ENCODE measurements around the gene SLC24A4. TPM values are rescaled to one million over a fixed set of nuclear protein-coding genes. Genes with fewer than 3 reads are reported as not detected.

Gene SLC24A4
- polyA plus RNA-seq, 3 donors, result 0.19 to 0.59 (median 0.30) TPM

DNA sequence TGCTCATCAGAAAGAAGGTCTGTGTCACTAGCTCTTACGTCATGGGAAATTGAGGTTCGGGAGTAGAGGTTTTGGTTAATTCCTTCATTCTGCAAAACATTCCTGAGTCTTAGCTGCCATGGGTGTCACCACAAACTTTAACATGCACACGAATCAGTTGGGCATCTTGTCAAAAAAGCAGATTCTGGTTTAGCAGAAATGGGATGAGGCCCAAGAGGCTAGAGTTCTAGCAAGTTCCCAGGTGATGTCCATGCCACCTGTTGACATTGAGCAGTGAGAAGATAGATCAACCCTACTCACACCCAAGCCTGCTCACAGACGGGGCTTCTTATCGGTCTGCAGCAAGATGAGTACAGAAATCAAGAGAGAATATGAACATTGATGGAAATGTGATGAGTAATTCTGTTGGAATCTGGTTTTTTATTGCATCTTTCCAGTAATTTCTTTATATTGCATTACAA, 179.0 kb downstream of the SLC24A4 start:
- DNase-seq (ENCODE audit: extremely low read depth in 1 of 11, low read depth in 9 of 11, low spot score in 4 of 11), result no peak

DNA sequence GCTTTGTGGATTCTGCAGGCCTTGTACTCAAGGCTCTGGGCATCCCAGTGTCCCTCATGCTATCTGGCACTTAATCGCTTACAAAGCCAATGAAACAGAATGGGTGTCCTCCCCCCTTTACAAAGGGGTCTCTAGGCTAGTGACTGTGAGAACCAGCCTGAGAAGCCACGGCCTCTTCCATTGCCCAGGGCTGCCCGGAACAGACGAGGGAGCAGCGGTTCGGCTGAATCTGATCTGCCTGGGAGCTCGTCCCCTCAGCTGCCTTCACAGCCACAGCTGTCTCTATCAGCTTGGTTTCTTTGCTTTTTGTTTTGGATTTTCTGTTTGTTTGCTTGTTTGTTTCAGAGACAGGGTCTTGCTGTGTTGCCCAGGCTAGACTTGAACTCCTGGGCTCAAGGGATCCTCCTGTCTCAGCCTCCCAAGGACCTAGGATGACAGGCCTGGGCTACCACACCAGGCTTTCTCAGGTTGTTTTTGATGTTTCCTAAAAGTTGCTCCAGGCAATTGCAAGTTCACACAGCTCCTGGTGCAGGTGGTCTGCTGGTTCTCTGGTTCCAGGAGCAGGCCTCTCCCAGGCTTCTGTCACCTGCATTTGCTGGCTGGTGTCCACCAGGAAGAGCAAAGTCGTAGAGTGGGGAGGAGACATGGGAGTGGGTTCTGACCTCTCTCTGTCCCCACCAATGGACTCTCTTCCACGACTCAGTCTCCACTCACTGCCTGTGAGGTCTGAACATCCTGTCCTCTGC, 179.7 kb downstream of the SLC24A4 start:
- no peak for DNase-seq (ENCODE audit: extremely low read depth in 1 of 11, low read depth in 9 of 11, low spot score in 4 of 11)

DNA sequence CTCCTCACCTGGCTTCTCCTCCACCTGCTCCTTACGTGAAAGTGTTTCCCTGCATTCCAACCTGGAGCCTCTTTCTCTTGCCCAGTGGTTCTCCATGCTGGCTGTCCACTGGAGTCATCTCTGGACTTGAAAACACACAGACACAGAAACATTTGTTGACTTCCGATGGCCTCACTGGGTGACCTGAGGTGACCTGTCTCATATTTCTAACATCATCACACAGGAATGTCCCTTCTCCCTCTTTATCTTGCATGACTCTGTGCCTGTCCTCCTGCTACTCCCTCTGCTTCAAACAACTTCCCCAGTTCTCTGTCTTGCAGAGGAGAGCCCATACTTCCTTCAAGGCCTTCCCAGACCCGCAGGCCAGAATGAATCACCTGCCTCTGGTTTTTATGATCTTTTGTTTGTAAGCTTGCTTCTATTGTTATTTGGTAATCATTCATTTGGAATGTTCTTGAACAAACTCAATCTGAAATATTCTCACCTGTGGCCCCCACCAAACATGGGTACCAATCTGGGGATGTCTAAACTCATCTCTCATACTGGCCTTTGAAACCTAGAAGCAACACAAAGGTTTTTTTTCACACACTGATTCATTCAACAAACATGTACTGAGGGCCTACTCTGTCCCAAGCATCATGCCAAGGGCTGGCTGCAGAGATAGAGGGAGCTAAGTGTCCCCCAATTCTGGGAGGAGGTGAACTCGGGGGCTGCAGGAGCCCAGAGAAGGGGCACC, 181.0 kb downstream of the SLC24A4 start:
- no peak for DNase-seq (ENCODE audit: extremely low read depth in 1 of 11, low read depth in 9 of 11, low spot score in 4 of 11)

DNA sequence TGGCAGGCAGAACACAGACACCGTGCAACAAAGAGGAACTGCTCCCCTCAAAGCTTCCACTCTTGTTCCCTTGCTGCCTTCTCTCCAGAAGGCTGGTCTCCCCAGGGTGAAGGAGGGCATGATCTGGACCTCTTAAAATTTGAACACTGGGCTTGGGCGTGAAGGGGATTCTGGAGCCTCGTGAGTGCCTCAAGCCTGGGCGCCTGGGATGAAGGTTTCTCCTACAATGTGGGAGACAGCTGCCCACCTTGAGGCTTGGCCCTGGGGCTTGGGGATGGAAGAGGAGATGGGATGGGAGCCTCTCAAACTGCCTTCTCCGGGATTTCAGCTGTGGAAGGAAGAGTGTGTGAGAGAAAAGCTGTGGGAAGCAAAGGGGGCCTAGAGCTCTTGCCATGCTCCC, 182.9 kb downstream of the SLC24A4 start:
- DNase-seq (ENCODE audit: extremely low read depth in 1 of 11, low read depth in 9 of 11, low spot score in 4 of 11), result no peak

DNA sequence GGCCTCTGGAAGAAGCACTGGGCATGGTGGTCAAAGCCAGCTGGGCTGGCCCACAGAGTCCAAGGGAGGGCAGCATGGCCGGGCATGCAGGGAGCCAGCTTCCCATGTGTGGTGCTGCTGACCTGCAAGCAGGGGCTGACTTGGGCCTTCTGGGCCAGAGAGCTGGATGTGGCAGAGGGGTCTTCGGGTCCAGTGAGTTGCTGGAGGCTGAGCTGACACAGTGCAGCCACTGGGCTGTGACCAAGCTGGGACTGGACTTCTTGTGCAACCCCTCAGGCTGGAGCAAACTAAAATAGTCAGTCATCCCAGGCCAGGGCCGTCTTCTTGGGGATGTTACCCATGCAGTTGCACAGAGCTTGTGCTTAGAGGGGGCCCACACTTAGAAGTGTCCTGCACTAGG, 183.3 kb downstream of the SLC24A4 start:
- DNase-seq (ENCODE audit: extremely low read depth in 1 of 11, low read depth in 9 of 11, low spot score in 4 of 11), result no peak

DNA sequence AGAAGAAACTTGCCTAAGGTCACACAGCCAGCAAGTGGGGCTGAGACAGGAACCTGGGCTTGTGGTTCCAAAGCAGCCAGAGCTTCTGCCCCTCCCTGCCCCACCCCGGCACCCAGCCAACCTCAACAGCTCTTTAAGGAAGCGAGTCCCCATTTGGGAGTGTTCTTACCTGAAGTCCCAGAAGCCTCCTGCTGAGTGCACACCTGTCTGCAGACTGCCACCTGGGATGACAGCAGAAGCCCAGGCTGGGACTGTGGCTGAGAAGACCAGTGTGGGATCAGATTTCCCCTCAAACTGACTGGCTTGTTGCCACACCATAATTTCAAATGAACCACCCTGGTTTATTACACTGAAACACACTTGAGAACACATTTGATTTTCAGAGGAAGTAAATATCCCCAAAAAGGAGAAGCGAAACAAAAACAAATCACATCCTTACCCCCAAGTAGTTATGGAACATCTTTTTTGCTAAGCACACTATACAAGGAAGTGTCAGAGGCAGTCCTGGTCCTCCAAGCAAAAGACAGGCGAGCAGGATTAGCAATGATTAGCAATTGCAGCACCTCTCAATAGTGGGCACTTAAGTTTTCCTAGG, 184.3 kb downstream of the SLC24A4 start:
- DNase-seq (ENCODE audit: extremely low read depth in 1 of 11, low read depth in 9 of 11, low spot score in 4 of 11), result no peak

DNA sequence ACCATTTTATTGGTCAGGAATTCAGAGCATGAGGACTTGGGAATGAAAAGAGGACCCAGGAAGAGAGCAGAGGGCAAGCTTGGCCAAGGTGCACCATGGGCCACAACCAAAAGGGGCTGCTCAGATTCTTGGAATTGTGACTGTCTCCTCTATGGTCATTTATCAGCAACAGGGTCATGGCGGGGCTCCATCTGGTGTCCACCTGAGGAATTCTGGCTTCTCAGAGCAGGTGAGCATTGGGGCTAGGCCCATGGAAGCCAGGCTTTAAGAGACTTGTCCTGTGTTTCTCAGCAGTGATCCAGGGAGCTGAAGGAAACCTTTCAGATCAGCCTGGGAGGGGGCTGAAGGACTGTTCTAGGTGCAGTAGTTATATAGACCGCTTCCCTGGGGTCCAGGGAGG, 188.0 kb downstream of the SLC24A4 start:
- no peak for DNase-seq (ENCODE audit: extremely low read depth in 1 of 11, low read depth in 9 of 11, low spot score in 4 of 11)

DNA sequence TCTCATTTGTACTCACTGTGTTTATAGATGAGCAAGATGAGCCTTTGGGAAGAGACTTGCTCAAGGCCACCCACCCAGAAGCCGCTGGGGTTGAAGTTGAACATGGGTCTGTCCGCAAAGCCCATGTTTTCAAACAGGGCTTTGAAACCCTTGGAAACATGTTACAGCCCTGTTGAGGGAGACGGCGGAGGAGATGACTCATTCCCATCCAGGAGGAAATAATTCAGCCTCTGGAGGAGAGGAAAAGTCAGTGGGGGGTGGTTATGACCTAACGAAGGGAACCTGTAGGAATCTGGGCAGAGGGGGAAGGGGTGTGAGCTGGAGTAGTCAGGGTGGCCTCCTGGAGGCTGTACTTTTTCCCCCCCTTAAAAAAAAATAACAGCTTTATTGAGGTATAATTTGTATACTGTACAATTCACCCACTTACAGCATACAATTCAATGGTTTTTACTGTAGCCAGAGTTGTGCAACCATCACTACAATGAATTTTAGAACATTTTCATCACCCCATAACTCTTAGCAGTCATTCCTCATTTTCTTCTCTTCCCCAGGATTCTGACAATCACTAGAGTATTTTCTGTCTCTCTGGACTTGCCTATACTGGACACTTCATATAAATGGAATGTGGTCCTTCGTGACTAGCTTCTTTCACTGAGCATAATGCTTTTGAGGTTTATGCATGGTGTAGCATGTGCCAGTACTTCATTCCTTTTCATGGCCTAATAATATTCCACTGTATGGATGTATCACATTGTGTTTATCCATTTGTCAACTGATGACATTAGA, 188.7 kb downstream of the SLC24A4 start:
- no peak for DNase-seq (ENCODE audit: extremely low read depth in 1 of 11, low read depth in 9 of 11, low spot score in 4 of 11)

DNA sequence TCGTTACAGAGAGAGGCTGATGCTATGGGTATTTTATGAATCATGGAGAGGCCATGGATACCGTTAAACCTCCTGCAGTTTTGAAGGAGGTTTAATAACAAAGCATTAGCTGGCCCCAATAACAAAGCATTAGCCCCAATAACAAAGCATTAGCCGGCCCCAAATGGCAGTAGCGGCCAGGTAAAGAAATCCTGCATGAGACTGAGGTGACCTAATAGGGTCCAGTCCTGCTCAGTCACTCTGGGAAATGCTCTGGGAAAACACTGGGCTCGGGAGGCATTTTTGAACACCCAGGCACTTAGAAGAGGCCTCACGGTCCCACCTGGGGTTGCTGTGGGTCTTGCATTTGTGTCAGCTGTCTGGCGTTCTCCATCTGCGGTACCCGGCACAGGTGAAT, 189.8 kb downstream of the SLC24A4 start:
- DNase-seq (ENCODE audit: extremely low read depth in 1 of 11, low read depth in 9 of 11, low spot score in 4 of 11), result no peak

DNA sequence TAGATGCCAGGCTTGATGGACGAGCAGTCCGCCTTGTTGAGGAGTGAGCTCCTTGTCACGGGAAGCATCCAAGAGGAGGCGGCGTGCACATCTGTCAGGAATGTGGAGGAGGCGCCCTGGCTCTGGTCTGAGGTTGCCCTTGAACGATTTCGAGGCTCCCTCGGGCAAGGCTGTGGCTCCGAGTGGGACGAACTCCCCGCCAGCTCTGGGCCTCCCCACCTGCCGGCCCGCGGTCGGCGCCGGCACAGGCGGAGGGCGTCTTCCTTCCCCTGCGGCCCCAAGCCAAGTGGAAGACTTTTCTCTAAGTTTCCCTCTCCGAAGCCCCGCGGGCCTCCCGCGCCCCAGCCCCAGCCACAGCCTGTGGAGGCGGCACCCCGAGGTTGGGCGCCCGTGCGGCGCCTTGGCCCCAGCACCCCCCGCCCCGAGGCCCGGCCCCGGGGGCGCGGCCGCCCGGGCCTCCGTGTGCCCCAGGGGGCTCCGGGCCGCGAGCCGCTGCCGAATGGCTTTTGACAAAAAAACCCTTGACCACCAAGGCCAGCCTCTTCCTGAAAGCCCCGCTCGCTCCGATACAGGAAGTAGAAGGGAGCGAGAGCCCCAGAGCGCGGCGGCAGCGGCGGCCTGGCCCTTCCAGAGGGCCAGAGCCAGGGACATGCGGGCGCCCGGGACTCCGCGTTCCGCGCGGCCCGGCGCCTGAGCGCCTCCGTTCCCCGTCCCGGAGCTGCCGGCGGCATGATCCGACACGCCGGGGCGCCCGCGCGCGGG, 190.4 kb downstream of the SLC24A4 start, which contains the start of gene RIN3:
Gene RIN3 (plus strand): TSS at position 578 of the 762 bp plus-strand sequence. CDS start 152 bp downstream, at position 730.
- DNase-seq (ENCODE audit: extremely low read depth in 1 of 11, low read depth in 9 of 11, low spot score in 4 of 11), result peak in 6 of 11 donors; percentile 28 to 41 (median 34)

DNA sequence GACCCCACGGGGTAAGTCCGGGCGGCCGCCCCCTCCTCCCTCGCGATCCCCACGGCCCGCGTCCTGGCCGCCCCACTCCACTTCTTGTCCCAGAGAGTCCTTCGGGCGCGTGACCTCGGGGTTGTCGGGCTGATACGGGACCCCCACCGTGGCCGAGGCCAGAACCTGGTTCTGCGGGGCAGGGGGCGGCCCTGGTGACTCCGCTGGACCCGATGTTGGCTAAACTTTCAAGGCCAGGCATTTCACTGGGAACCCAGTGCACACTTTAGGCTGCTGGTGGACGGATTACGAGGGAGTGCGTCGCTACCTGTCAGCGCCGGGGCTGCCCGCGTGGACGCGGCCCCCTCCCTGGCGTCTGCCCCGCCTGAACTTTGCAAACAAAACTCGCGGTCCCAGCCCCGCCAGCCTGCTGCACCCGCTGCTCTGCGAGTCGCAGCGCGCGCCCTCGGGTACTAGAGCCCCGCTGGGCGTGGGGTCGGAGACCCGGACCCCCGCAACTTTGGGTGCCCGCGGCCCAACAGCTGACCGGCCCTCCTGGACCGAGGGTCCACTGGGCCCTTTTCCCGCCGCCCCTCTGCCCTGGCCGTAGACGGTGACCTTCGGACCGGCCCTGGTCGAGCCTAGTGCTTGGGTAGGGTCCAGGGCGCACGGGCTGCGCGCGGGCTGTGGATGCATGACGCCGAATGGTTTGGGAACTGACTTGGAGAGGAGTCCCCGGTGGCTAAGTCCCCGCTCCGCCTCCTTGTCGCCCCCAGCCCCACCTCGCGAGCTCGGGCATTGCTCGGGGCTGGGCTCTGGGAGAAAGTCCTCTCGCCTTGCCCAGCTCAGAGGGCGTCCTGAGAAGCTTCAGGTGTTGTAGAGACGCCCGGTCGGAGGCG, 191.2 kb downstream of the SLC24A4 start:
- DNase-seq (ENCODE audit: extremely low read depth in 1 of 11, low read depth in 9 of 11, low spot score in 4 of 11), result no peak

DNA sequence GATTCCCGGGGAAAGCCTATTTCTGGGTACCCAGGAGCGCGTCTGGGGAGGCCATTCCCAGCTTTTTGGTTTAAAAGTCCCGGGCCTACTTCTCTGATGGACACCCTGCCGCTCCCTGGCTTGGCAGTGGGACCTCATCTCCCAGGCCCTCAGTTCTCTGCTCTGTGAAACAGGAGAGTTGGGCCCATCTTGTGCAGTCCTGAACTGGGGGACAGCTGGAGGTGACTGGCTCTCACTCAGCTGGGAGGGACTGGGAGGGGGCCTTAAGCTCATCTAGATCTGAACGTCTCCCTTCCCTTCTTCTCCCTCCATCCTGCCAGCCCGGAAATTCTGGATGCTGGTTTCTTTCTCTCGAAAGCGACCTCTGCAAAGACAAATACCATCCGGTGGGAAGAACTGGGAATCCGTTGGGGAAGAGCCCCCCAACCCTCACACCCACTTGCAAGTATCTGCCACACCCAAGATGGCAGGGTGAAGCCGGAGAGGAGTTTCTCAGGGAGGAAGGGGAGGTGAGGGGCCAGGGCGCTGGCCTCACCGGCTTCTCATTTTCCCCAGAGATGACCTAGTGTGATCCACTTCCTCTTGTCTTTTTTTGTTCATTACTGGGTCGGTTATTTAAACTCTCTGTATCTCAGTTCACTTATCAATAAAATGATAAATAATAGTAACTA, 192.0 kb downstream of the SLC24A4 start:
- no peak for DNase-seq (ENCODE audit: extremely low read depth in 1 of 11, low read depth in 9 of 11, low spot score in 4 of 11)

DNA sequence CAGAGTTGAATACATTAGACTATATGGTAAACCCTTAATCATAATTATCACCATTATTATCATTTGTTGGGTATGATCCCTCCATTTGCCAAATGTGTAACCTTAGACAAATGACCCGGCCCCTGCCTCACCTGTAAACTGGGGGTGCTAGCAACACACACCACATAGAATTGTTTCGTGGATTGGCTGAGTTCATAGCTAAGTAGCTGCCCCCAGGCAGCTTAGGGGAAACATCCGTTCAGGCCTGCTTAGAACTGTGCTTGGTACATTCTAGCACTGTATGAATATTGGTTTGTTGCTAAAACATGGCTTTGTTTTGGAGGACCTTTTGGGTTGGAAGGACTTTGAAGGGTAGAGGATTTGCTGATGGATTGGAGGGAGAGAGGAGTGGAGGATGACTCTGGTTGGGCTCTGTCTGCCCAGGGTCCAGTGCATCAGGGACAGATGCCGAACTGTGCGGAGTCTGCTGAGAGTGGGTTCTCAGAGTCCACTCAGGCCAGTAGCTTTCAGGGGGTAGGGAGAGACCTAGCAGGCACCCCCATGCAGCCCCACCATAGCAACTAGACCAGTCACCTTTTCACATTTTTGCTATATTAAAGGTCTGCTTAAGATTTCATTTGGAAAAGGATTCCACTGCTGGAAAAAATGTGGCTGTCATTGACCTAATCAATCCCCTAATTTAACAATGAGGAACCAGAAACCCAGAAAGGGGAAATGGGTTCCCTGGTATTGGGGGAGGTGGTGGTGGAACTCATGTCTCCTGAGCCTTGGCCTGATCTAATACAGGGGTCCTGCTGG, 192.8 kb downstream of the SLC24A4 start:
- DNase-seq (ENCODE audit: extremely low read depth in 1 of 11, low read depth in 9 of 11, low spot score in 4 of 11), result no peak

DNA sequence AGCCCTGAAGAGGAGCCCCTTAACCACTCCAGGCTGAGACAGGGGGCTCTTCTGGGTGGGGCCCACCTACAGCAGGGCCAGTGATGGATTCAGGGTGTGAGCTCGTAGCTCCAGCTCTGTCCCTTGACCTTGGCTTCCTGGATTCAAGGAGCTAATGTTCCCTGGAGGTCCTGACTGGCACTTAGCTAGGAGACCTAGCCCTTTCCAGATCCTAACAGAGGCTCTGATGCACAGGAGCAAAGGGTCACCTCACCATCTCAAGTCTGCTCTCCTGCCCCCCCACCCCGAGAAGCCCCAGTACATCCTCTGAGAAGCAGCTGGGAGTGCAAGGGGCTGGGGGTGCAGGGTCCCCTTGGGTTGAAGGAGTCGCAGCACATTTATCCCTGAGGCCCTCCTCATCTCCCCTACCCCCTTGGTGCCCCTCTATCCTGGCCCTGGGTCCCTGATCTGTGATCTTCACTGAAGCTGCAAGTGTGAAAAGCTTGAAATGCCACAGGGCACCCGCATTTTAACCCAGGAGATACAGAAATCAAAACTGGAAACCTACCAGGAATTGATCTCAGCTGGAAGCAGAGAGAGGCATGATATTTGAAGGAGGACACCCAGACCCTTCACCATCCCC, 193.5 kb downstream of the SLC24A4 start:
- DNase-seq (ENCODE audit: extremely low read depth in 1 of 11, low read depth in 9 of 11, low spot score in 4 of 11), result no peak

DNA sequence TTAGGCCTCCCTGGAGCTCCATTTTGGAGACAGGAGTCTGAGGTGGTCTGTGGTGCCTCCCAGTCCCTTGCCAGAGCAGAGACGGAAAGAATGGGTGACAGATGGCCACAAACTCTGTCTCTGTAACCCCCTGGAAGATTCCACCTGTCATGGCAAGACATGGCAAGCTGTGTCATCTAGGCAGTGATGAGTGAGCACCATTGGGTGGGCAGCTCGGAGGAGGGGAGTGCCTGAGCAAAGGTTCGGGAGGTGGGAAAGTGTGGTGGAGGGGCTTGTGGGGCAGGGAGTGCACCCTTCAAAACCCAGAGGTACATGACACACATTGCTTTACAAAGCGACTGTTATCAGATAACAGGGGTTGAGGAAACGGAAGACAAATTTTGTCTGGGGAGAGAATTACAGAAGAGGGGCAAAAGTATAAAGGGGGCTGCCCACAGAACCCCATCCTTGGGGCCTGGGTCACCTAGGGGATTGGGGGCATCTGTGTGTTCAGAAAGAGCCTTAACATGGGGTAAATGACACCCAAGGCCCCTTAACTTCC, 194.1 kb downstream of the SLC24A4 start:
- no peak for DNase-seq (ENCODE audit: extremely low read depth in 1 of 11, low read depth in 9 of 11, low spot score in 4 of 11)

DNA sequence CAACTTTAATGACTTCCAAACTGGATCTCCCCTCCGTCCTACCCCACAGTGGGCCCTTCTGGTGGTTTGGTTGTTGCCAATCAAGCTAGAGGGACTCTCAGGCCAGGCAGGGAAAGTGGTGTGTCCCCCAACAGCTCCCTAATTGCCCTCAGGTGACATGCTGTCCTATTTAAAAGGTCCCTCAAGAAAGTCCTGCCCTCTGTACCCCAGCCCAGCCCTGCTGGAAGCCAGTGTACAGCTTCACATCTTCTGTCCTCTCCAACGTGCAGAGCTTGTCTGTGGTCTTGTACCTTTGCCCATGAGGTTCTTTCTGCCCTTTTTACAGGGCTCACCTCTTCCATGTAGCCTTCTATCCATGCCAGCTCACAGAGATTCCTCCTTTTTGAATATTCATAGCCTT, 194.8 kb downstream of the SLC24A4 start:
- DNase-seq (ENCODE audit: extremely low read depth in 1 of 11, low read depth in 9 of 11, low spot score in 4 of 11), result no peak
